Activated naive CD4-positive, alpha-beta T cell treated with anti-CD3 and anti-CD28 coated beads, Interleukin-2, amount 50 U/mL, for 24 hours (primary cell): ENCODE results near the gene DIPK1A.

Experiments used
- H3K27ac Mint-ChIP-seq: one replicate; pipeline ENCODE4 v1.8.0; 2021; ENCODE audit warnings: mild to moderate bottlenecking, mixed read lengths
- H3K27me3 Mint-ChIP-seq: one replicate; pipeline ENCODE4 v1.8.0; 2021; ENCODE audit warnings: mixed read lengths
- H3K36me3 Mint-ChIP-seq: one replicate; pipeline ENCODE4 v1.8.0; 2021; ENCODE audit warnings: mixed read lengths
- H3K4me1 Mint-ChIP-seq: one replicate; pipeline ENCODE4 v1.8.0; 2021; ENCODE audit warnings: mixed read lengths
- H3K4me3 Mint-ChIP-seq: one replicate; pipeline ENCODE4 v1.8.0; 2021; ENCODE audit warnings: mild to moderate bottlenecking, mixed read lengths
- H3K9me3 Mint-ChIP-seq: one replicate; pipeline ENCODE4 v1.8.0; 2021; ENCODE audit warnings: mixed read lengths

Gene DIPK1A

DNA sequence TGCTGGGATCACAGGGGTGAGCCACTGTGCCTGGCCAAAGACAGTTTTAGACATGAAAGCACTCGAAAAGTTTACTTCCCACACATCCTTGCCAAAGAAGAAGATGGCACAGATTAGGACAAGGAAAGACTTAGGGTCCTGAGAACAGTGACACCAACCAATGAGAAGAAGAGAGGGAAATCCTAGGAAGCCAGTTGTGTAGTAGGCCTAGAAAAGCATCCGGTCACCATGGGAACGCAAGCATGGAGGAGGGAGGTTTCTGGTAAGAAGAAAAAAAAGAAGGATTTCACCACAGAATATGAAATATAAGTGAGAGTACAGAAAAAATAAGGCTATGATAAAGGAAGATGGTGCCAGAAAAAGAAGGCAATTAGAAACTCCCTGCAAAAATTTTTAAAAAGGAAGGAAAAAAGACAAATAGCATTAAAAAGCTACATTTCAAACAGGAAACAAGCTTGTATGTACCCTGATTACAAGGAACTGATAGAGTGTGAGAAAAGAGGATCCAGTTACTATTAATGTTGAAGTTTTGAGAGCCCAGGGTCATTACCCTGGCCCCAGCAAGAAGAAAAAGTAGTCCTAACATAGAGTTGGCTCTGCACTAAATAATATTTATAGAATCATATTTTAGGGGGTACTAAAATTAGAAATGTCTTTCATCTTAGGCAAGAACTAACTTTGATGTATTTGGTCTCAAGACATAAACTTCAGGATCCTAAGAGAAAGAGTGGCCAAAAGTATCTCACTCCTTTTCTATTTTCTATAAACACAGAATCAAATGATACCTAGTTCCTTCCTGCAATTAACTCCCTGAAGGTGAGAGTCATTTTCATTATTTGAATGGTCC, 16.1 kb downstream of the DIPK1A start:
- no peak overlapping the region for H3K4me3 Mint-ChIP-seq
- no peak overlapping the region for H3K27ac Mint-ChIP-seq
- no peaks in the 10 kb centered on the region for H3K9me3 Mint-ChIP-seq
- no peaks in the 10 kb centered on the region for H3K27me3 Mint-ChIP-seq
- H3K4me1 Mint-ChIP-seq, result peaks cover 70% of the 10 kb centered on the region
- peaks cover 2% of the 10 kb centered on the region for H3K36me3 Mint-ChIP-seq

DNA sequence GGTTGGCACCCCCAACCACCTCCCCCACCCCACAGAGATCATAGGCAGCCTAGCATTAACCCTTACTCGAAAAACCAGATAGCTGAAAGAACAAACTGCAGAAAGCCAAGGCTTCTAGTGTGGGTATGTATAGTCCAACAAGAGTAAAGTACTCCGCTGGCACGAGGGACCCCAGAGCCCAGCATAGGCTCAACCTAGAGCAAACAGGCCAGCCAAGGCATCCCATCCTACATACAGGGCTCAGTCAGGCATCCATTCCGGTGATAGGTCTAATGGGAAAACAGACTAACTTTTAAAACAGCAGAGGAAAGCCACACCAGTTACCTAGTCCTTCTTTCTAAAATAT, 17.8 kb downstream of the DIPK1A start:
- Mint-ChIP-seq H3K4me3 (no peak overlapping the region), H3K9me3 (no peaks in the 10 kb centered on the region), H3K27me3 (no peaks in the 10 kb centered on the region), H3K36me3 (peaks cover 3% of the 10 kb centered on the region), H3K27ac (no peak overlapping the region), H3K4me1 (peaks cover 73% of the 10 kb centered on the region)

DNA sequence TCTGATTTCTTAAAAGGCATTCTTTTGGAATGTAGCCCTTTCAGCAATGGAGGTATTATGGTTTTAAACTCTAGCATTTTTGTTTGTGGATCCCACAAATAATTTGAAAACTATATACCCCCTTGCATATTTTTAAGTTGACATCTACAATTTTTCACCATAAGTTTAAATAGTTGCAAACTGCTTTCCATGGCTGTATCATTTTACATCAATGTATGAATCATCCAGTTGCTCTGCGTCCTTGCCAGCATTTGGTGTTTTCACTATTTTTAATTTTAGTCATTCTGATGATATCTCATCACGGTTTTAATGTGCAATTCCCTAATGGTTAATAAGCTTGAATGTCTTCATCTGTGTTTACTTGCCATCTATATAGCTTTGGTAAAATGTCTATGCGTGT, 20.7 kb downstream of the DIPK1A start:
- H3K27ac Mint-ChIP-seq, result peak overlapping the region; percentile 8
- H3K36me3 Mint-ChIP-seq, result peaks cover 4% of the 10 kb centered on the region
- H3K9me3 Mint-ChIP-seq, result no peaks in the 10 kb centered on the region
- peaks cover 70% of the 10 kb centered on the region for H3K4me1 Mint-ChIP-seq
- H3K4me3 Mint-ChIP-seq, result no peak overlapping the region
- no peaks in the 10 kb centered on the region for H3K27me3 Mint-ChIP-seq

DNA sequence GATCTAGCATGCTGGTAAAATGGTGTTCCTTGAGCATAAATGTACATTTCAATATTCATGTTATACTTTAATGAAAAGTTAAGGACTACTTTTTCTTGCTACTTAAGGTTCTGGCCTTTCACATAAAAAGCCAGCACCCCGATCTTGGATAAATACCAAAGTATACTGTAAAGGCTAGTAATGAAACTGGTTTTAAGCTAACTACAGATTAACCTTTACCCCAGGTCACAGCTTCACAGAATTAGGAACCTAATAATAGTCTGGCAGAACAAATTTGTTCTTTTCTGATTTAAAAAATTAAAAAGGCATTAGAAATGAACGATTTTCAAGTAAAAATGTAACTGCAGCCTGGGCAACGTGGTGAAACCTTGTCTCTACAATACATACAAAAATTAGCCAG, 23.5 kb downstream of the DIPK1A start:
- no peak overlapping the region for H3K27ac Mint-ChIP-seq
- H3K4me1 Mint-ChIP-seq, result peaks cover 68% of the 10 kb centered on the region

DNA sequence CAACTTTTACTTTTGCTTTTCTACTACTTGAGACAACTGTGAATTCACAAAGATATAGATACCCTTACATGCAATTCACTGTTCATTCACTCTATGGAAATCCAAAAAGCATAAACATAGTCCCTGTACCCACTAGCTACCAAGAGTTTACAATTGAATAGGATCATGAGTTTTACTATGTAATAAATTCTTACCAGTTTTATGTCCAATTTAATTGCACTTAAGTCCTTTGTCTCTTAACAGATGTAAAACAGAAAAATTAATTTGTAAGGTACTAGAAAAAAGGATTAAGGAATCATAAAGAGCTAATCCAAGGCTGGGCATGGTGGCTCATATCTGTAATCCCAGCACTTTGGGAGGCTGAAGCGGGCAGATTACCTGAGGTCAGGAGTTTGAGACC, 24.4 kb downstream of the DIPK1A start:
- Mint-ChIP-seq H3K4me1 (peaks cover 66% of the 10 kb centered on the region), H3K4me3 (no peak overlapping the region), H3K27me3 (no peaks in the 10 kb centered on the region), H3K27ac (no peak overlapping the region), H3K9me3 (no peaks in the 10 kb centered on the region), H3K36me3 (peaks cover 4% of the 10 kb centered on the region)

More for the DNA sequence above, 23.5 kb downstream of the DIPK1A start:
- H3K4me3 Mint-ChIP-seq, result no peak overlapping the region
- no peaks in the 10 kb centered on the region for H3K9me3 Mint-ChIP-seq
- H3K36me3 Mint-ChIP-seq, result peaks cover 4% of the 10 kb centered on the region
- no peaks in the 10 kb centered on the region for H3K27me3 Mint-ChIP-seq

DNA sequence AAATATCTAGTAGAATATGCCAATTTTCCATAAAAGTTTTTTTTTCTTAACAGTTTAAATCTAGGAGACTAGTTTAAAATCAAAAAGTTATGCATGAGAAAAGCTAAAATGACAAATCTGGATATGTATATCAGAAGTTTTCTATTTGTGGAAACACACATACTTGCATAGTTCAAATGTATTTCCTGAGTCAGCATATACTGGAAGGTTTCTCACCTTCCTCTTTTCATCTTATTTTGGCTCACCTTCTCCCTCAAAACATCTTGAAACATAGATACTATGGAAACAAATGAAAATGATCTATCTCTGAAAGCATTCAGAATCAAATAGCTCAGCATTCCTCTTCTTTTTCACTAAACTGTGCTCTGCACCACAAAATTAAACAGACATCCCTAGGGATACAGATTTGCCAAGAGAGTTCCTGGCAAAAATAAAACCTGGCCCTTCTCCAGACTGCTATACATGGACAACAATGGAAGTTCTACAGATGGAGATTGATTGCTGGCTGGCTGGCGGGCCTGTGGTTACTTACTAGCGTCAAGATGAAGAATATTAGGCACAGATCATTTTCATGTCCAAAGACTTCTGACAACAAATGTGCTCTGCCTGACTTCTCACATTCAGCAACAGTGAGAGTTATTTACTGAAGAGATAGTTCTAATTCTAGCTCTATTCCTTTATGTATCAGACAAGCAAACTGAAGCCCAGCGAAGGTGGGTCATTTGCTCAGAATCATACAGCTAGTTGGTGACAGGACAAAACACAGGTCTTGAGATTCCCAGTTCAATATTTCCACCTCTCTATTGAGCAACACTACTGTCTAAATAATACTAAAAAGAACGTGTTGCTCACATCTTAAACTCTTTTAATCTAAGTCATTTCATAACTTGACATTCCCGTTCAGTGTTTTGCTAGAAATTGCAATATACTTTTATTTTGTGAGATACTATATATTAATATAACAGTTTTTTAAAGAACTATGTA, 26.6 kb downstream of the DIPK1A start:
- Mint-ChIP-seq H3K36me3 (peaks cover 4% of the 10 kb centered on the region), H3K27me3 (no peaks in the 10 kb centered on the region), H3K4me1 (peaks cover 65% of the 10 kb centered on the region), H3K4me3 (no peak overlapping the region), H3K9me3 (no peaks in the 10 kb centered on the region), H3K27ac (no peak overlapping the region)

DNA sequence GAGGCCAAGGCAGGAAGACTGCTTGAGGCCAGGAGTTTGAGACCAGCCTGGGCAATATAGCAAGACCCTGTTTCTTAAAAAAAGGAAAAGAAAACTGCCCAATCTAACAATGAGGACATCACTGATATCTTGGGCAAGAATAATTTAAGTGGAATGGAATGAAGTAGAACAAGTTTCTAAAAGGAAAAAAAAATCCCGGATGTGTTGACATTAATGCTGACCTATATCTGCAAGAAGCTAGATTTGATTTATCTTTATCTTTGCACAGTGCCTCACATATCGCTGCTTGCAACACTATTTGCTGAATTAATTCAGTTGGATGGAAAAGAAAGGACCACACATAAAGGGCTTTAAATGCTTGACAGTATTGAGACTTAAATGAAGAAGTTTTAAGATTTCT, 27.8 kb downstream of the DIPK1A start:
- Mint-ChIP-seq H3K36me3 (peaks cover 4% of the 10 kb centered on the region), H3K4me3 (no peak overlapping the region), H3K27me3 (no peaks in the 10 kb centered on the region), H3K27ac (no peak overlapping the region), H3K9me3 (no peaks in the 10 kb centered on the region), H3K4me1 (peaks cover 74% of the 10 kb centered on the region)

DNA sequence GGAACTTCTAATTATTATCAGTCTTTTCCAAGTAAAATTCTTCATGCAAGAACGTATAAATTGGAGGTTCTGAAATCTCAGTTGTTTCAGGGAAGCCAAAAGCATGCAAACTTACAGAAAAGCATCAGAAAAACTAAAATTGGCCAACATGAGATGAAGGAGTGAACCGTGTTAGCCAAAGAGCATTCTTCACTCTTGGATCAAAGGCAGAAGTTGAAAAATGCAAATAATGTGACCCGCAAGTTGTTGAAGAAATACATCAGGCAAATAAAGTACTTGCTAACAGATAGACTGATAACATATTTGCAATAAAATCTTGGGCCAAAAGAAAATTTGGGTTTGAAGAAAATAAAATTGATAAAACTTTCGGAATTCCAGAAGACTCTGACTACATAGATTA, 29.6 kb downstream of the DIPK1A start:
- no peak overlapping the region for H3K4me3 Mint-ChIP-seq
- no peaks in the 10 kb centered on the region for H3K9me3 Mint-ChIP-seq
- H3K27ac Mint-ChIP-seq, result no peak overlapping the region
- peaks cover 4% of the 10 kb centered on the region for H3K36me3 Mint-ChIP-seq
- H3K4me1 Mint-ChIP-seq, result peaks cover 77% of the 10 kb centered on the region
- no peaks in the 10 kb centered on the region for H3K27me3 Mint-ChIP-seq

DNA sequence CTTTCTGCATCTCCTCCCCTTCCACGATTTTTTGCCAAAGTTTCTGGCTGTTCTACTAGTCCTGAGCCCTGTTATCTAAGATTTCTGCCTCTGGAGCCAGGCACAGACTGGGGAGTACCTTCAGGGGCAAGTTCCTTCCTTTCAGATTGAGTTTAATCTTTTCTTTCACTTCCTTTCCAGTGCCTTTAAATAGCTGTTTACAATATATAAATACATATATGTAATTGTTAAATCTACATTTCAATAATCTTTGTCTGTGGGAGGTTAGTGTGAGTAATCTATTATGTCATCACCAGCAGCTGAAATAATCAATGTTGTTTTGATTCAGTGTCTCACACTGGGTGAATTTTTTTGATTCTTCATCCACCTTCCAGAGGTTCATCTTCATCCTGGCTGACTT, 31.8 kb downstream of the DIPK1A start:
- no peak overlapping the region for H3K4me3 Mint-ChIP-seq
- H3K36me3 Mint-ChIP-seq, result peaks cover 4% of the 10 kb centered on the region
- H3K27ac Mint-ChIP-seq, result no peak overlapping the region
- H3K9me3 Mint-ChIP-seq, result no peaks in the 10 kb centered on the region
- no peaks in the 10 kb centered on the region for H3K27me3 Mint-ChIP-seq
- peaks cover 69% of the 10 kb centered on the region for H3K4me1 Mint-ChIP-seq

DNA sequence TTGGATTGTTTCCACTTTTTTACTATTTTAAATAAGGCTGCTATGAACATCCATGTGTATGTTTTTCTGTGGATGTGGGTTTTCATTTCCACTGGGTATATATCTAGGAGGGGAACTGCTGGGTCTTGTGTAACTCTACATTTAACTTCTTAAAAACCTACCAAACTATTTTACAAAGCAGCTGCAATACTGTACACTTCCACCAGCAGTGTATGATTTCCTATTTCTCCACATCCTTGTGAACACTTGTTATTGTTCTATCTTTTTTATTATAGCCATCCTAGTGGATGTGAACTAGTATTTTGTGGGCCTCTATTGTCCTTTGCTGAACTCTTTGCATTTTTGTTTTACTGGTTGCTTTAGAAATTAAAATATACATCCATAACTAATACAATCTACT, 33.4 kb downstream of the DIPK1A start:
- Mint-ChIP-seq H3K4me1 (peaks cover 65% of the 10 kb centered on the region), H3K27ac (peak overlapping the region; percentile 5), H3K27me3 (no peaks in the 10 kb centered on the region), H3K4me3 (no peak overlapping the region), H3K9me3 (no peaks in the 10 kb centered on the region), H3K36me3 (peaks cover 7% of the 10 kb centered on the region)

DNA sequence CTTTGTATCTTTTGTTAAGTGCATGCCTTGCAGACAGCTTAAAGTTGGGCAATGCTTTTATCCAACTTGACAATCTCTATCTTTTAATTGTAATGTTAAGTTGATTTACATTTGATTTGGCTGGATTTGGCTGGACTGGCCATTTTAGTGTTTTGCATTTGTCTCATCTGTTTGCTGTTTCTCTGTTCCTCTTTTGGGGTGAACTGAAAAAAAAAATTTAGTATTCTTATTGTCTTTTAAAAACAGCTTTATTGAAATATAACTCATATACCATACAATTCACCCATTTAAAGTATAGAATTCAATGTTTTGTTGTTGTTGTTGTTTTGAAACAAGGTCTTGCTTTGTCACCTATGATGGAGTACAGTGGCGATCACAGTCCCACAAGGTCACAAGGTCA, 34.4 kb downstream of the DIPK1A start:
- H3K27me3 Mint-ChIP-seq, result no peaks in the 10 kb centered on the region
- peaks cover 63% of the 10 kb centered on the region for H3K4me1 Mint-ChIP-seq
- no peak overlapping the region for H3K27ac Mint-ChIP-seq
- no peak overlapping the region for H3K4me3 Mint-ChIP-seq
- H3K36me3 Mint-ChIP-seq, result peaks cover 7% of the 10 kb centered on the region
- no peaks in the 10 kb centered on the region for H3K9me3 Mint-ChIP-seq

DNA sequence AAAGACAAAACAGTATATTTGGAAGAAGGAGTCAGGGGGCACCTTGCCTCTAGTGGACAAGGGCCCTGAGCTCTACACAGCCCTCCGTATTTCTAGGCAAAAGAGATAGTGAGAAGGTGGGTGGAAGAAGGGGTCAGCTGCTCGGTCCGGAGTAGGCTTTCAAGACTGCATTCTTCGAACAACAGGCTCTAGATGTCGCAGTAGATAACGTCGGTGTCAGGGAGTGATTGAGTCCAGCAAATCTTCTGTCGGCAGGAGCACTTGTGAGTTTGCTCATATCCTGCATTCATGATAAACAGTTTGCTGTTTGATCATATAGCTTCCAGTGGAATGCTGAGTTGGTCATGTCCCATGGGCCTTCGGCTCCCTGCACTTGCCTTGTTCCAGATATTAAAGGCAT, 36.8 kb downstream of the DIPK1A start:
- Mint-ChIP-seq H3K9me3 (peaks cover 11% of the 10 kb centered on the region), H3K36me3 (peaks cover 18% of the 10 kb centered on the region), H3K27ac (no peak overlapping the region), H3K4me3 (no peak overlapping the region), H3K27me3 (no peaks in the 10 kb centered on the region), H3K4me1 (peaks cover 57% of the 10 kb centered on the region)

DNA sequence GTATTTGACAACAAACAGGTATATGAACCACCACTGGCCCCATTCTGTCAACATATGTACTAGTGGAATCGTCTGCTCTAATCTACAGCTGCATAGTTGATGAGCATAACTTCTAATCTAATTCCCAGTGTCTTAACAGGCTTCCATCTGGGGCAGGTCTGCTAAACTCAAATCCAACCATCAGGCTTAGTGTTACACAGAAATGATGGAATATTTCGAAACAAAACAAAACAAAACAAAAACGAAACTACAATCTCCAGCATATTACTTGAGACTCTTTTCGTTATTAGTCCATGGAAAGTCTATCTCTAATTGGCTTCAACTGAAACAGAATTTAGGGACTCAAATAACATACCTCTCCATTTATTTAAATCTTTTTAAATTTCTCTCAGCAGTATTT, 37.6 kb downstream of the DIPK1A start:
- Mint-ChIP-seq H3K4me3 (no peak overlapping the region), H3K36me3 (peaks cover 20% of the 10 kb centered on the region), H3K27ac (no peak overlapping the region)

DNA sequence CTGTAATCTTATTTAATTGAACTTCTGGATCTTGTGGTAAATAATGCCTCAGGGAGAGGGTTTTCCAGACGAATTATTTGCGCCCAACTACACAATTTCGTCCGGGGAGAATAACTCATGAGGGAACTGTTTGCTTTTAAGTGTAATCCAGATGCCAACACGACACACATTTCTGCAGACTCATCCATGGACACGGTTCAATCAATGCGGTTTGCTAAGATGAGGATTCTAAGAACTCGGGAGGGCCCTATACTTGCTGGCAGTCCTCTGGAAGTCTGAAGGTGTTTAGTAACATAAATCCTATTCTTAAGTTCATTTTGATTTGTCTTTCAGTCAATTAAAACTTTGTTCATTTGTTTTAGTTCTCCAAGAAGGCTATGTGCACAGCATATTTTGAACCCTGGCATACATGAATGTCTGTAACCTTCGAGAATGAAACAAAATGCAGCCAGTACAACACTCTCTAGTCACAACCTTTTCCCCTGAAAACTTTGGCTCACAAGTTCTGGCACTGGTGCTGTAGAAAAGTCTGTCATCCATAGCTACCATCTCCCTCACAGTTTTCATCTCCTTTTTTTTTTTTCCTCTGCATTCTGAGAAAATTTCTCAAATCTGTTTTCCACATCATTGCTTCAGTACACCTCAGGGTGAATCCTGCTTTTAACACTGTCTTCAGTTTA, 38.8 kb downstream of the DIPK1A start:
- peaks cover 11% of the 10 kb centered on the region for H3K9me3 Mint-ChIP-seq
- no peak overlapping the region for H3K4me3 Mint-ChIP-seq
- no peaks in the 10 kb centered on the region for H3K27me3 Mint-ChIP-seq
- H3K36me3 Mint-ChIP-seq, result peaks cover 20% of the 10 kb centered on the region
- H3K4me1 Mint-ChIP-seq, result peaks cover 51% of the 10 kb centered on the region
- no peak overlapping the region for H3K27ac Mint-ChIP-seq

More for the DNA sequence above, 37.6 kb downstream of the DIPK1A start:
- peaks cover 11% of the 10 kb centered on the region for H3K9me3 Mint-ChIP-seq
- peaks cover 55% of the 10 kb centered on the region for H3K4me1 Mint-ChIP-seq
- no peaks in the 10 kb centered on the region for H3K27me3 Mint-ChIP-seq
